ENCODE results near the gene C16orf46.

Gene C16orf46

GRCh38 chr16:81073560-81074330, 3.3 kb downstream of the C16orf46 start:
- no peak for DNase-seq

- DNase-seq = no peak
These were observed 5.2 kb downstream of the C16orf46 start for GRCh38 chr16:81071805-81072204.

GRCh38 chr16:81070979-81071378, 6.1 kb downstream of the C16orf46 start:
- no peak for DNase-seq

- no peak for DNase-seq
These were observed 8.0 kb downstream of the C16orf46 start for GRCh38 chr16:81069063-81069462.

- no peak for DNase-seq
These were observed 9.9 kb downstream of the C16orf46 start for GRCh38 chr16:81067166-81067565.

- no peak for DNase-seq
These were observed 10.4 kb downstream of the C16orf46 start for GRCh38 chr16:81066681-81067080.

- no peak for DNase-seq
These were observed 15.0 kb downstream of the C16orf46 start for GRCh38 chr16:81061871-81062608.

GRCh38 chr16:81061307-81061640, 15.8 kb downstream of the C16orf46 start:
- no peak for DNase-seq

GRCh38 chr16:81060576-81061306, 16.3 kb downstream of the C16orf46 start:
- no peak for DNase-seq

- DNase-seq = no peak
These were observed 23.3 kb downstream of the C16orf46 start for GRCh38 chr16:81053761-81054160.

- no peak for DNase-seq
These were observed 34.2 kb downstream of the C16orf46 start for GRCh38 chr16:81042821-81043220.

GRCh38 chr16:81041696-81042095, 35.3 kb downstream of the C16orf46 start:
- no peak for DNase-seq

- DNase-seq = no peak
These were observed 36.2 kb downstream of the C16orf46 start for GRCh38 chr16:81040842-81041241.

- DNase-seq = no peak
These were observed 36.9 kb downstream of the C16orf46 start for GRCh38 chr16:81040131-81040530.

GRCh38 chr16:81036751-81037350, 40.2 kb downstream of the C16orf46 start:
- peak in 1 of 2 experiments; percentile 7 for DNase-seq

GRCh38 chr16:81035975-81036750, 40.9 kb downstream of the C16orf46 start:
- no peak for DNase-seq

GRCh38 chr16:81035398-81035974, 41.6 kb downstream of the C16orf46 start, which contains the start of gene ATMIN:
TSS of gene ATMIN (plus strand) at chr16:81035842. CDS start at chr16:81035871, 29 bp downstream.
- peak; percentile 63 to 71 for DNase-seq

GRCh38 chr16:81029930-81030604, 47.0 kb downstream of the C16orf46 start:
- DNase-seq = no peak

GRCh38 chr16:81026429-81026828, 50.6 kb downstream of the C16orf46 start:
- DNase-seq = no peak

- DNase-seq = no peak
These were observed 58.5 kb downstream of the C16orf46 start for GRCh38 chr16:81018496-81018895.

GRCh38 chr16:81014672-81015071, 62.4 kb downstream of the C16orf46 start:
- no peak for DNase-seq

Measured in AML-193 (cell line).